ENCODE data around the gene CDKAL1.

DNA sequence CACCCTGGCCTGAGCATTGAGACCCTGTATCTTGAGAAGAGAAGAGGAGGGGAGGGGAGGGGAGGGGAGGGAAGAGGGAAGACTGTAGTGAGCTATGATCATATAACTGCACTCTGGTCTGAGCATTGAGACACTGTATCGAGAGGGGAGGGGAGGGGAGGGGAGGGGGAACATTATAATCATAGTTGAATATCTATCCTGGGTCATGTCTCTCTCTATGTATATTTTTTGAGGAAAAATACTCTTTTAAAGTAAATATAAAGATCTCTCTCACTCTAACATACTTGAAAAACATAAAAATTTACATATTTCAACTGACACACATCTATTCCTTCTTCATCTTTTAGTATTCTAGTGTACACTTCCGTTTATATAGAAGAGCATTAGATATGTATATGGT lies 431.0 kb downstream of the CDKAL1 start:
- TF ChIP-seq TAF1 (IDR thresholded peaks at IDR 0.05; ENCODE audit: borderline replicate concordance, insufficient read depth, low read length) (no peak), POLR2AphosphoS5 (IDR thresholded peaks at IDR 0.05; ENCODE audit: low read depth, low read length) (no peak)
